Midbrain (tissue), 1 donor: ENCODE data around the gene PDXP.

Experiments used
- DNase-seq: peaks from one replicate; lab custom pipeline; 2025; lab: John Stamatoyannopoulos, UW

The PDXP gene

GRCh38 chr22:37628830-37629229 lies 29.7 kb upstream of the PDXP start:
- no peak for DNase-seq

- DNase-seq: no peak
Observed at GRCh38 chr22:37629928-37630327, 28.6 kb upstream of the PDXP start.

GRCh38 chr22:37630839-37631435 lies 27.6 kb upstream of the PDXP start:
- DNase-seq: no peak

- DNase-seq: no peak
Observed at GRCh38 chr22:37631448-37632173, 26.9 kb upstream of the PDXP start.

- no peak for DNase-seq
Observed at GRCh38 chr22:37632174-37633088, 26.1 kb upstream of the PDXP start.

- no peak for DNase-seq
Observed at GRCh38 chr22:37633089-37633624, 25.4 kb upstream of the PDXP start.

GRCh38 chr22:37633625-37634416 lies 24.7 kb upstream of the PDXP start:
- DNase-seq: peak; percentile 72

GRCh38 chr22:37634417-37634924 lies 24.1 kb upstream of the PDXP start:
- DNase-seq: no peak

GRCh38 chr22:37635157-37635556 lies 23.4 kb upstream of the PDXP start:
- DNase-seq: no peak

- peak; percentile 20 for DNase-seq
Observed at GRCh38 chr22:37636186-37636948, 22.2 kb upstream of the PDXP start.

- DNase-seq: no peak
Observed at GRCh38 chr22:37636949-37637273, 21.6 kb upstream of the PDXP start.

- DNase-seq: no peak
Observed at GRCh38 chr22:37638391-37639069, 20.0 kb upstream of the PDXP start.

- no peak for DNase-seq
Observed at GRCh38 chr22:37639070-37639760, 19.3 kb upstream of the PDXP start, which contains the start of gene SH3BP1. TSS of gene SH3BP1 (plus strand) at chr22:37639669. CDS start at chr22:37639788, 119 bp downstream.

GRCh38 chr22:37639771-37640590 lies 18.5 kb upstream of the PDXP start:
- DNase-seq: no peak

GRCh38 chr22:37640591-37641560 lies 17.6 kb upstream of the PDXP start:
- no peak for DNase-seq

- no peak for DNase-seq
Observed at GRCh38 chr22:37641561-37641949, 17.0 kb upstream of the PDXP start.

GRCh38 chr22:37643225-37643847 lies 15.2 kb upstream of the PDXP start:
- peak; percentile 84 for DNase-seq
